ENCODE data around the gene DPP6. TPM values are rescaled to one million over a fixed set of nuclear protein-coding genes. Genes with fewer than 3 reads are reported as not detected.

The DPP6 gene
- total RNA-seq, 1 donor from 2014 or later: not detected

GRCh38 chr7:154856733-154857132 is 804.5 kb downstream of the DPP6 start:
- no peaks in the 10 kb centered on the region for H3K27me3 ChIP-seq
- DNase-seq (ENCODE audit: low spot score in 2 of 2): no peak
- intact Hi-C loops (cut with DNase I): no loop called here
- no peak overlapping the region for H3K27ac ChIP-seq
- no peaks in the 10 kb centered on the region for H3K36me3 ChIP-seq
- no peaks in the 10 kb centered on the region for H3K9me3 ChIP-seq
- H3K4me3 ChIP-seq: no peak overlapping the region
- H3K4me1 ChIP-seq: no peaks in the 10 kb centered on the region
- TF ChIP-seq, protein P1, sequence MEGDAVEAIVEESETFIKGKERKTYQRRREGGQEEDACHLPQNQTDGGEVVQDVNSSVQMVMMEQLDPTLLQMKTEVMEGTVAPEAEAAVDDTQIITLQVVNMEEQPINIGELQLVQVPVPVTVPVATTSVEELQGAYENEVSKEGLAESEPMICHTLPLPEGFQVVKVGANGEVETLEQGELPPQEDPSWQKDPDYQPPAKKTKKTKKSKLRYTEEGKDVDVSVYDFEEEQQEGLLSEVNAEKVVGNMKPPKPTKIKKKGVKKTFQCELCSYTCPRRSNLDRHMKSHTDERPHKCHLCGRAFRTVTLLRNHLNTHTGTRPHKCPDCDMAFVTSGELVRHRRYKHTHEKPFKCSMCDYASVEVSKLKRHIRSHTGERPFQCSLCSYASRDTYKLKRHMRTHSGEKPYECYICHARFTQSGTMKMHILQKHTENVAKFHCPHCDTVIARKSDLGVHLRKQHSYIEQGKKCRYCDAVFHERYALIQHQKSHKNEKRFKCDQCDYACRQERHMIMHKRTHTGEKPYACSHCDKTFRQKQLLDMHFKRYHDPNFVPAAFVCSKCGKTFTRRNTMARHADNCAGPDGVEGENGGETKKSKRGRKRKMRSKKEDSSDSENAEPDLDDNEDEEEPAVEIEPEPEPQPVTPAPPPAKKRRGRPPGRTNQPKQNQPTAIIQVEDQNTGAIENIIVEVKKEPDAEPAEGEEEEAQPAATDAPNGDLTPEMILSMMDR (IDR thresholded peaks at IDR 0.05): no peak

- no peaks in the 10 kb centered on the region for H3K27me3 ChIP-seq
- no peaks in the 10 kb centered on the region for H3K9me3 ChIP-seq
- no peak overlapping the region for H3K4me3 ChIP-seq
- TF ChIP-seq, protein P1 (IDR thresholded peaks at IDR 0.05): no peak
- H3K4me1 ChIP-seq: no peaks in the 10 kb centered on the region
- DNase-seq (ENCODE audit: low spot score in 2 of 2): no peak
- intact Hi-C loops (cut with DNase I): no loop called here
- H3K36me3 ChIP-seq: no peaks in the 10 kb centered on the region
- H3K27ac ChIP-seq: no peak overlapping the region
Measured at GRCh38 chr7:154857240-154857639, 805.0 kb downstream of the DPP6 start.

GRCh38 chr7:154857728-154858681 is 805.8 kb downstream of the DPP6 start:
- Histone ChIP-seq H3K36me3 (no peaks in the 10 kb centered on the region), H3K4me3 (no peak overlapping the region), H3K4me1 (no peaks in the 10 kb centered on the region), H3K9me3 (no peaks in the 10 kb centered on the region), H3K27me3 (no peaks in the 10 kb centered on the region), H3K27ac (no peak overlapping the region)
- no peak for DNase-seq (ENCODE audit: low spot score in 2 of 2)
- intact Hi-C loops (cut with DNase I): no loop called here
- TF ChIP-seq, protein P1 (IDR thresholded peaks at IDR 0.05): no peak

DNA sequence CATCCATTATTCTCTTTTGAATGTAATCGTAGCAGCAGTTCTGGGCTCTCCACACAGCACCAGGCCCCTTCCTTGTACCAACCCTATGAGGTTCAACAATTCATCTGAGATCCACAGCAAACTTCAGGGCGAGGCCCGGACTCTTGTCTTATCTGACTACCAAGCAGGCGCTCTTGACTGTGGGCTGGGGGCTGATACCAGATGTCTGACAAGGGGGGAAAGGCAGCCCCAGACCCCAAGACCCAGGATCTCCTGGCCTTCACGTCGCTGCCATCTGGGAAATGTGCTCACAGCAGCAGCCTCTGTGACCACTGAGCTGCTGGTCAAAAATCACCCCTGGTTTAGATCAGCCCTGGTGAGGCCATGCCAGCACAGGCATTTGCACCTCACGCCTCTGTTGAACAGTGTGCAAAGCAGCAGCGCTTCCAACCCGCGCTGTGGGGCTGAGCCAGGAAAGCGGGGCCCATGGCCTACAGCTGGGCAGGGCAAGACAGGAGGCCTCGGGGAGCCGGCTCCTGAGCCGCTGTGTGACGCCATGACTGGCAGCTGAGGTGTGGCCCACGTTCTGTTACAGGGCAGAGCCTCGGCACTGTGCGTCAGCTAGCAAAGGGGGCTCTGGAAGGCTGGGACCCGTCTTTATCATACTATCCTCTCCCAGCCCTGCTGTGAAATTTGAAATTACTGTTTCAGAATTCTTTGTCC is 806.8 kb downstream of the DPP6 start:
- TF ChIP-seq, protein P1 (IDR thresholded peaks at IDR 0.05): no peak
- H3K4me3 ChIP-seq: no peak overlapping the region
- intact Hi-C loops (cut with DNase I): no loop called here
- no peaks in the 10 kb centered on the region for H3K4me1 ChIP-seq
- no peaks in the 10 kb centered on the region for H3K27me3 ChIP-seq
- H3K9me3 ChIP-seq: no peaks in the 10 kb centered on the region
- DNase-seq (ENCODE audit: low spot score in 2 of 2): no peak
- H3K27ac ChIP-seq: no peak overlapping the region
- no peaks in the 10 kb centered on the region for H3K36me3 ChIP-seq

- Histone ChIP-seq H3K4me1 (no peaks in the 10 kb centered on the region), H3K36me3 (no peaks in the 10 kb centered on the region), H3K9me3 (no peaks in the 10 kb centered on the region), H3K27me3 (no peaks in the 10 kb centered on the region), H3K27ac (no peak overlapping the region), H3K4me3 (no peak overlapping the region)
- TF ChIP-seq, protein P1 (IDR thresholded peaks at IDR 0.05): no peak
- DNase-seq (ENCODE audit: low spot score in 2 of 2): no peak
- intact Hi-C loops (cut with DNase I): no loop called here
Measured at GRCh38 chr7:154859747-154860620, 807.8 kb downstream of the DPP6 start.
